Chondrocyte (in vitro differentiated cells): ENCODE measurements around the gene IMMP2L. TPM values are rescaled to one million over a fixed set of nuclear protein-coding genes. Genes with fewer than 3 reads are reported as not detected.

Experiments used
- DNase-seq: peaks from one replicate; pipeline ENCODE4 v3.0.0; 2021; ENCODE audit warnings: mixed read lengths, low spot score
- H3K27ac Mint-ChIP-seq: one replicate; pipeline ENCODE4 v1.8.0; 2021; ENCODE audit warnings: mild to moderate bottlenecking, moderate library complexity, mixed read lengths; ENCODE audit not compliant: unreplicated experiment
- H3K27me3 Mint-ChIP-seq: 2 replicates; pipeline ENCODE4 v1.8.0; 2021; ENCODE audit warnings: low read depth, mixed read lengths
- H3K36me3 Mint-ChIP-seq: 2 replicates; pipeline ENCODE4 v1.8.0; 2021; ENCODE audit warnings: low read depth, mixed read lengths
- H3K4me1 Mint-ChIP-seq: 2 replicates; pipeline ENCODE4 v1.8.0; 2021; ENCODE audit warnings: low read depth, mild to moderate bottlenecking, mixed read lengths
- H3K4me3 Mint-ChIP-seq: one replicate; pipeline ENCODE4 v1.8.0; 2021; ENCODE audit warnings: mild to moderate bottlenecking, moderate library complexity, mixed read lengths; ENCODE audit not compliant: unreplicated experiment
- H3K9me3 Mint-ChIP-seq: 2 replicates; pipeline ENCODE4 v1.8.0; 2021; ENCODE audit warnings: low read depth, mixed read lengths
- total RNA-seq: library from RNA; stranded (reverse); gene quantifications from 3 replicates; pipeline ENCODE4 v1.2.1, GENCODE V29; 2021
- TF ChIP-seq, protein P1 (sequence below): fragments of 200-600 bp; sonication (generic); IDR thresholded peaks from 2 replicates; pipeline ENCODE4 v1.5.0; 2021; ENCODE audit warnings: antibody characterized with exemption, mild to moderate bottlenecking, moderate library complexity

The IMMP2L gene
- total RNA-seq, 1 donor from 2014 or later: 6.1 TPM

- H3K4me3 Mint-ChIP-seq: no peak overlapping the region
- DNase-seq: no peak
- H3K27ac Mint-ChIP-seq: no peak overlapping the region
- H3K27me3 Mint-ChIP-seq: no peaks in the 10 kb centered on the region
- no peaks in the 10 kb centered on the region for H3K9me3 Mint-ChIP-seq
- TF ChIP-seq, protein P1, sequence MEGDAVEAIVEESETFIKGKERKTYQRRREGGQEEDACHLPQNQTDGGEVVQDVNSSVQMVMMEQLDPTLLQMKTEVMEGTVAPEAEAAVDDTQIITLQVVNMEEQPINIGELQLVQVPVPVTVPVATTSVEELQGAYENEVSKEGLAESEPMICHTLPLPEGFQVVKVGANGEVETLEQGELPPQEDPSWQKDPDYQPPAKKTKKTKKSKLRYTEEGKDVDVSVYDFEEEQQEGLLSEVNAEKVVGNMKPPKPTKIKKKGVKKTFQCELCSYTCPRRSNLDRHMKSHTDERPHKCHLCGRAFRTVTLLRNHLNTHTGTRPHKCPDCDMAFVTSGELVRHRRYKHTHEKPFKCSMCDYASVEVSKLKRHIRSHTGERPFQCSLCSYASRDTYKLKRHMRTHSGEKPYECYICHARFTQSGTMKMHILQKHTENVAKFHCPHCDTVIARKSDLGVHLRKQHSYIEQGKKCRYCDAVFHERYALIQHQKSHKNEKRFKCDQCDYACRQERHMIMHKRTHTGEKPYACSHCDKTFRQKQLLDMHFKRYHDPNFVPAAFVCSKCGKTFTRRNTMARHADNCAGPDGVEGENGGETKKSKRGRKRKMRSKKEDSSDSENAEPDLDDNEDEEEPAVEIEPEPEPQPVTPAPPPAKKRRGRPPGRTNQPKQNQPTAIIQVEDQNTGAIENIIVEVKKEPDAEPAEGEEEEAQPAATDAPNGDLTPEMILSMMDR: no peak
- H3K4me1 Mint-ChIP-seq: peaks cover 4% of the 10 kb centered on the region
- H3K36me3 Mint-ChIP-seq: no peaks in the 10 kb centered on the region
Observed at GRCh38 chr7:110804501-110804900, 757.8 kb downstream of the IMMP2L start.

DNA sequence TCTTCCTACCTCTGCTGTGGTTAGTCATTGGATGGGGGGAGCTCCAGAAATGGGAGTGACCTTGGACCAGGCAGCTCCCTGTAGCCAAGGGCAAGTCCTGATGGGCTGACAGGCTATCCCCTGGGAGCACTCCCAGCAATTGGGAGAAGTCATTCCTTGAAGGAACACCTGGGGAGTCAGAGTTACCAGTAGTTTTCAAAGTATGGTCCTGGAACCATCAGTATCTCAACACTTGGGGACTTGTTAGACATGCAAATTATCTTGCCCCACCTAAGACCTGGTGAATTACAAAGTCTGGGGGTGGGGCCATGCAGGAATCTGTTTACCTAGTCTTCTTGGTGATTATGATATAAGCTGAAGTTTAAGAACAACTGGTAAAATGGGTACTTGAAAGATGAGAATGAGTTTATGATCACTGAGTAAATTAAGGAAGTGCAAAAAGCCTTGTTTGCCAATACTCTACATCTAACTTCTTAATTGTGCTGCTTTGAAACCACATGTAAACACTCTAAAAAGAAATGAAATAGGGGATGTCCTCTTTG lies 758.6 kb downstream of the IMMP2L start:
- Mint-ChIP-seq H3K27ac (no peak overlapping the region), H3K36me3 (no peaks in the 10 kb centered on the region), H3K27me3 (no peaks in the 10 kb centered on the region), H3K4me1 (peaks cover 4% of the 10 kb centered on the region), H3K4me3 (no peak overlapping the region), H3K9me3 (no peaks in the 10 kb centered on the region)
- TF ChIP-seq, protein P1: no peak
- peak; percentile 39 for DNase-seq

- TF ChIP-seq, protein P1: no peak
- Mint-ChIP-seq H3K4me1 (peaks cover 4% of the 10 kb centered on the region), H3K9me3 (no peaks in the 10 kb centered on the region), H3K4me3 (no peak overlapping the region), H3K36me3 (no peaks in the 10 kb centered on the region), H3K27ac (no peak overlapping the region), H3K27me3 (no peaks in the 10 kb centered on the region)
- DNase-seq: no peak
Observed at GRCh38 chr7:110801502-110801901, 760.8 kb downstream of the IMMP2L start.

DNA sequence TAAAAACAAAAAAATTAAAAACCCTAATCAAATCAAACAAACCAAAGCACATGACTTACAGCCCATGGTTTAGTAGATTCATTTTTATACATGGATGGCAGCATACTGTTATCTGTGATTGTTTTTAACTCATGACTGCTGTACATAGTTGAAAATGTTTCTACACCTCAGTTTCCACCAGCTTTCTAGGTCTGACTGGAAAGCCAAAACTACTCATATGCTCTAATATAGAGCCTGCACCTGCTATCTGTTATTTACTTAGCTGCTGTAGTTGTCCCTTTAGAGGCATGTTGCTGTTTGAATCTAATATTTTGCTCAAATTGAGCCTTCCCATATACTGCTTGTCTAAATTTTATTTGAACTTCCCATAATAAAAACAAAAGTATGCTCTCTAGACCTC lies 761.3 kb downstream of the IMMP2L start:
- TF ChIP-seq, protein P1: no peak
- H3K4me1 Mint-ChIP-seq: peaks cover 4% of the 10 kb centered on the region
- no peaks in the 10 kb centered on the region for H3K27me3 Mint-ChIP-seq
- H3K9me3 Mint-ChIP-seq: no peaks in the 10 kb centered on the region
- H3K36me3 Mint-ChIP-seq: no peaks in the 10 kb centered on the region
- DNase-seq: no peak
- no peak overlapping the region for H3K4me3 Mint-ChIP-seq
- no peak overlapping the region for H3K27ac Mint-ChIP-seq

- no peaks in the 10 kb centered on the region for H3K36me3 Mint-ChIP-seq
- no peaks in the 10 kb centered on the region for H3K27me3 Mint-ChIP-seq
- no peak overlapping the region for H3K4me3 Mint-ChIP-seq
- H3K9me3 Mint-ChIP-seq: no peaks in the 10 kb centered on the region
- DNase-seq: no peak
- H3K27ac Mint-ChIP-seq: no peak overlapping the region
- H3K4me1 Mint-ChIP-seq: no peaks in the 10 kb centered on the region
- TF ChIP-seq, protein P1: no peak
Observed at GRCh38 chr7:110797656-110798055, 764.6 kb downstream of the IMMP2L start.
